HG02981 (cell line): ENCODE results near the gene KIRREL3.

Source experiments
- ATAC-seq: cut with Tn5 transposase; IDR thresholded peaks from one replicate; pipeline ENCODE4 v1.9.1; 2021; ENCODE audit warnings: mild to moderate bottlenecking, moderate library complexity; ENCODE audit not compliant: unreplicated experiment

KIRREL3 gene

GRCh38 chr11:126838779-126839178 is 161.8 kb downstream of the KIRREL3 start:
- ATAC-seq = no peak

DNA sequence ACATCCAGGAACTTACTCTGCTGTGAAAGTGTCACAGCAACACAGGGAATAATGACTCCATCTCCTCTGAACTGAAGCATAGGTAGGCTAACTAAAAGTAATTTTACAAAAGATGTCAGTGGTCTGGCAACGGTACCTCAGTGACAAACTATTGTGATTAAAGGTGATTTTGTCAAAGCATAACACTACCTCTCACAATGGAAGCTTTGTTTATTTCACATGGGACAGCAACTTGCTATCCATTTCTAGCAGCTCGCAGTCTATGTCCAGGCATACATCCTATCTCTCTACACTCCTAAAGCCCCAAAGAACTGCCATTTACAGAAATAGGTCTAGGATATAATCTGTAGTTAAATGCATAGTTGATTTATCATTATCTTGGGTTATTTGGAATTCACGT is 163.0 kb downstream of the KIRREL3 start:
- no peak for ATAC-seq

DNA sequence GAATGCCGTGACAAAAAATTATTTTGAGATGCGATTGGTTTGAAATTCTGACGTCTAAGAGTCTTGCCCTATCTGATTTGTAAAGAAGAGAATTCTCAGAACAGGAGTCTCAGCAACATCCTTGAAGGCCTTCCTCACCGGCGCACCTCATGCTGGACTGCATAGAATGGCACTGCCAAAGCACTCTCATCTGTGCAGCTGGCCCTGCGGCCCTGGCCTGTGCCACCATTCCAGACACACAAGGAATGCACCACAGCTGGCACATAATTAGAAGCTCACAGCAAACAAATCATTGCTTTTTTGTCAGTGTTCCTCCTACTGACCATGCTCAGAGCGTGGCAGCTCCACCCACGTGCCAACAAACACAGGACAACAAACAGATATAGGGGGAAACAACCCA is 166.0 kb downstream of the KIRREL3 start:
- ATAC-seq = no peak

GRCh38 chr11:126834149-126834548 is 166.4 kb downstream of the KIRREL3 start:
- ATAC-seq = no peak

- no peak for ATAC-seq
Observed at GRCh38 chr11:126833065-126833464, 167.5 kb downstream of the KIRREL3 start.

- ATAC-seq = no peak
Observed at GRCh38 chr11:126832387-126832786, 168.2 kb downstream of the KIRREL3 start.

GRCh38 chr11:126830216-126830806 is 170.3 kb downstream of the KIRREL3 start:
- no peak for ATAC-seq

GRCh38 chr11:126829716-126830115 is 170.9 kb downstream of the KIRREL3 start:
- ATAC-seq = no peak

DNA sequence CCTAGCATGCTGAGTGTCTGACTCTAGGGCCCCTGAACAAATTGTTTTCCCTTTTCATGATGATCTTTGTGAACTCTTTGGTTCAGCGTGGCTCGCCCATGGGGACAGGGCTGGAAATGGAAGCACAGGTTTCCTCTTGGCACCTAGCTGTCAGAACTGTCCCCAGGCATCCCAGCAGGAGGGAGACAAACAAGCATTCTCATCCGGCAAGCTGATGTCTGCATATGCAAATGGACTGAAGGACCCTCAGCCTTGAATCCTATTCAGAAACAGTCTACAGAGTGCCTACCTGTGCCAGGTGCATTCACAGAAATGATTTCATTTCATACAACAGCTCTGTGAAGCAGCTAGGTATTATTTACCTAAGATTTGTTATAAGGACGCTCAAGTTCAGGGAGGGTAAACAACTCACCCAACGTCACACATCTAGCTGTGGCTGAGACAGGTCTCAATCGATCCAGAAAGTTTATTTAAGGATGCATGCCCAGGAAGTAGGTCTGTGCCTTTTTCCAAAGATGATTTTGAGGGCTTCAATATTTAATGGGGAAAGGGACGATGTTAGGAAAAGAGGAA is 176.4 kb downstream of the KIRREL3 start:
- no peak for ATAC-seq

GRCh38 chr11:126823274-126823673 is 177.3 kb downstream of the KIRREL3 start:
- no peak for ATAC-seq

GRCh38 chr11:126821827-126822226 is 178.7 kb downstream of the KIRREL3 start:
- ATAC-seq = no peak

- no peak for ATAC-seq
Observed at GRCh38 chr11:126819194-126819593, 181.4 kb downstream of the KIRREL3 start.

- no peak for ATAC-seq
Observed at GRCh38 chr11:126817523-126818450, 182.8 kb downstream of the KIRREL3 start.

DNA sequence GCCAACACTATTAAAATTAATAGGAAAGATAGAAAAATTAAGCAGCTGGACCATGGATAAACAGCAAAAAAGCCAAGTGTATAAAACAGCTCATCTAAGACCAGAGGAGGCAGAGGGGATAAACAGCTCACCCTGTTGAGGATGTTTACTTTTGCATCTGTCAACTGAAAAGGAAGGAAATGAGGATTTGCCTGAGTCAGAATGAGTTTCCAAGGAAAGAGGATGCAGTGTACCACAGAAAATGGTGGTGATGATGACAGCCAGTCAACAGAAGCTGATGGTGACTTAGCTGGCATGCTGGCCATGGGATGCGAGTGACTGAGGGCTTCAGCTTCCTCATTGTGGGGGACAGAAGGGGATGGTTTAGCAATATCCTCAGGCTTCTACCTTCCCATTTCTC is 183.5 kb downstream of the KIRREL3 start:
- no peak for ATAC-seq

GRCh38 chr11:126816645-126817044 is 183.9 kb downstream of the KIRREL3 start:
- ATAC-seq = no peak

GRCh38 chr11:126815111-126815510 is 185.5 kb downstream of the KIRREL3 start:
- no peak for ATAC-seq

DNA sequence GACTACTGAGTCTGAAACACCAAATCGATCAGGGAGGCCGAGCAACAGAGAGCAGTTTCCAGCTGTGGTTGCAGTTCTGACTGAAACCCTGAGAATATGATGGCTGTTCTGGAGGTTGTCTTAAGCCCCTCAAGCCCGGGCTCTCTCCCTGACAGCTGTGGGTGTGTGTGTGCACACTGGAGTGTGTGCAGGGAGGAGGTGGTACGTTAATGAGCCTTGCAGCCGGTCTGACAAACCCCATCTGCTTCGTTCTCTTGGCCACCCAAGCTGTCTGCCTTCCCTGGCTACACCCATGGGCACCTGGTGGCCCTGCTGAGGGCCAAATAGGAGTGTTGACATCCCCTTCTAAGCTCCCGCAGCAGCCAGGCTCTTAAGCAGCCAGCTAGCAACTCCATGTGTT is 189.8 kb downstream of the KIRREL3 start:
- ATAC-seq = no peak

- no peak for ATAC-seq
Observed at GRCh38 chr11:126809514-126810289, 190.9 kb downstream of the KIRREL3 start.

- no peak for ATAC-seq
Observed at GRCh38 chr11:126808836-126809235, 191.7 kb downstream of the KIRREL3 start.

DNA sequence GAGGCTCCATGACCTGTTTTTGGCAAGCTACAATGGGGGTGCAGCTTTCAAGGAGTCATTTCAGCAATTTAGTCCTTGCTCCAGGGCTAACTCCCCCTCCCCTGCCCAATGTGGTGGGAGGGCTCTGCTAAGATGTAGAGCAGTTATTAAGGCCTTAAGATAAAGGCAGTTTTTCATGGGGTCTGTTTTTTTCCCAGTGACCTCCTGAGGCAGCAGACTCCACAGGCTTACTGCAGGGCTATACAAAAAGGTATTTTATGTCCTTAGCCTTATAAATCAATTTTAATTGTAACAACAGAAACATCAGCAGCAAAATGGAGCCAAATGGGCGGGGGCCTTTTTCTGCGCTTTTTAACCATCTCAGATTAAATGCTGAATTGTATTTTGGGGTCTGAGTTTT is 192.3 kb downstream of the KIRREL3 start:
- ATAC-seq = no peak

- no peak for ATAC-seq
Observed at GRCh38 chr11:126805870-126806269, 194.7 kb downstream of the KIRREL3 start.
